GM10266 (cell line): Measurements from ENCODE around the gene LRRC4.

Experiments used
- DNase-seq: peaks from one replicate; pipeline ENCODE4 v3.0.0; 2012; ENCODE audit errors: extremely low spot score
- TF ChIP-seq, protein P1 (sequence below): IDR thresholded peaks from 2 replicates; pipeline ENCODE4 v1.5.1; 2012; ENCODE audit warnings: mild to moderate bottlenecking, low read depth; ENCODE audit not compliant: control insufficient read depth, insufficient read depth; ENCODE audit errors: missing control alignments

Gene LRRC4

DNA sequence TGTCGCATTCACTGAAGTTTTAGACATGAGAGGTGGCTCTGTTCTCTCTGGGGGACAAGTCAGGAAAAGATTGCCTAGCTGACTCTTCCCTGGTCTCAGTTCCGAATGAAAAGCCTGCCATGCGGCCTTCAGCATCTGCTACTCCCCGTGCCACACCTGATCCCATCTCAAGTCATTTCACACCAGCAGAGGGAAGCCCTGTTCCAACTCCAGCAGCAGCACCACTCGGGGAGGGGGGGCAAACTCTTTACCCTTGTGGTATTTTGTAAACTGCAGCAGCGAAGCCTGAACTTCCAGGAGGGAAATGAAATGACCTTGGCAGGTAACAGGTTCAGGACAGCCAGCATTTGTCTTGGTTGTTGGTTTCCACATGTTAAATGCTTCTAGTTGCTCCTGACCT lies 13.8 kb downstream of the LRRC4 start:
- DNase-seq = no peak
- TF ChIP-seq, protein P1, sequence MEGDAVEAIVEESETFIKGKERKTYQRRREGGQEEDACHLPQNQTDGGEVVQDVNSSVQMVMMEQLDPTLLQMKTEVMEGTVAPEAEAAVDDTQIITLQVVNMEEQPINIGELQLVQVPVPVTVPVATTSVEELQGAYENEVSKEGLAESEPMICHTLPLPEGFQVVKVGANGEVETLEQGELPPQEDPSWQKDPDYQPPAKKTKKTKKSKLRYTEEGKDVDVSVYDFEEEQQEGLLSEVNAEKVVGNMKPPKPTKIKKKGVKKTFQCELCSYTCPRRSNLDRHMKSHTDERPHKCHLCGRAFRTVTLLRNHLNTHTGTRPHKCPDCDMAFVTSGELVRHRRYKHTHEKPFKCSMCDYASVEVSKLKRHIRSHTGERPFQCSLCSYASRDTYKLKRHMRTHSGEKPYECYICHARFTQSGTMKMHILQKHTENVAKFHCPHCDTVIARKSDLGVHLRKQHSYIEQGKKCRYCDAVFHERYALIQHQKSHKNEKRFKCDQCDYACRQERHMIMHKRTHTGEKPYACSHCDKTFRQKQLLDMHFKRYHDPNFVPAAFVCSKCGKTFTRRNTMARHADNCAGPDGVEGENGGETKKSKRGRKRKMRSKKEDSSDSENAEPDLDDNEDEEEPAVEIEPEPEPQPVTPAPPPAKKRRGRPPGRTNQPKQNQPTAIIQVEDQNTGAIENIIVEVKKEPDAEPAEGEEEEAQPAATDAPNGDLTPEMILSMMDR = no peak

DNA sequence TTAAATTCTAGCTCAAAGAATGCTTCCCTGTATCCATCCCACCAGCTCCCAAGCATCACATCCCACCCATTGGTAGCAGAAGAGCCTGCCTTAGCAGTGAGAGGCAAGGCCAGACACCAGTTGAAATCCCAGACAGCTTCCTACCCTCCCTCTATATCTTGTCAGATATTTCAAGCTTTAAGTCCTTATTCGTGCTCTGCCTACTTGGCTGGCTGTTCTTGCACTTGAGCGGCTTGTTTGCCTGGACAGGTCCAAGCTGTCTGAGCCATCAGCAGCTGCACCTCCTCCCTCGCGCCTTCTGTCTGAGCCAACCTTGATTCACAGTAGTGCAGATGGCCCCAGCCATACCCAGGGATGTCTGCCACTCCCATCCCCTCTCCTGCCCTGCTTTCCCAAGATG lies 16.4 kb downstream of the LRRC4 start:
- no peak for DNase-seq
- TF ChIP-seq, protein P1 = no peak

DNA sequence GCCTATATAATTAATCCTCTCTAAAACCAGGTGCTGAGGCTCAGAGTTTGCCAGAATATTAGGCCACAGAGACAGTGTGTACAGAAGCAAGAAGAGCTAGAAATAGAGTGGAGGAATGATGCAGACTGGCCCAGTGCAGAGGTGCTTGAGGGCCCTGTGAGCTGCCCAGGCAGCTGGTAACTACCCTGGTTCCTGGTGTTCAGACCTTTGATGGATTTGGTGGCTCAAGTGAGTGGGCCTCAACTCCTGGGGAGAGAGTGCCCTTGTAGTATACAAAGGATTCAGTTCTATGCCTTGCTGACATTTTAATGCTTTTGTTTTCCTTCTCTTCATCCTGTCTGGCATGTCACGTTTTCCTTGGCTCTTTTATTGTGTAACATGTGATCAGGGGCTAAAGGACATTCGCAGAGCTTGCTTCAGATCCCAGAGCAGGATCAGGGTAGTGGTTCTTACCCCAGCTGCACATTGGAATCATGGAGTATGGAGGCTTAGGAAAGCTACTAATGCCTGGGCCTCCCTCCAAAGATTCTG lies 20.0 kb downstream of the LRRC4 start:
- no peak for DNase-seq
- TF ChIP-seq, protein P1 = no peak

DNA sequence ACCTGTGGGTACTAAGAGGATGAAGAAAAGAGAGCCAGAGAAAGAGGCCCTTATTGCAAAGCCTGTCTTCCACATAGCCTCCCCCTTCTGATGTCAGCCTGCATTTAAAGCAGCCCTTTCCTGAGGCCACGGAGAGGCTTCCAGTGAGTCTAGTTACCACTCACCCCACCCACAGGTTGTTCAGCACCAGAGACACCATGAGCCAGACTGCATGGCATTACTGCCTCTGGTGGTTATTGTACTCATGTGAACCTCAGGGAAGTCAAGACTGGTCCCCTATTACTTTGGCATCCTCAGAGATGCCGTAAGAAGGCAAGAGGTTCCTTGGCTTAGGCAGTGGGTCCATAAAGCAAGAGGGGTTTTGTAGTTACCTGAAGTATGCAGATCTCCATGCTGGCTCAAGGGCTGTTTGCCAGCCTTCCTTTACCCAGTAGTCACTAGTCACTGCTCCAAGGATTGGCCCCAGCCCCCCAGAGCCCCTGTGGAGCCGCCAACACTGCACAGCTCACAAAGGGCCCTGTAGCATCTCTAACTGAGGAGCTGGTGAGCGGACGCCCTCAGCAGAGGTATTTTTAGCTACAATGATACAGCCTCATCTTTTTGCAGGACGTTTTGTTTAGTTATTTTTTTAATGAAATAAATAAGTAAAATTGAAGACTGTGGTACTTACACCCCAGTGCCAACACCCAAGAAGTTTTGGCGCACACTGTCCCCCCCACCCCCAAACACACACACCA lies 20.7 kb downstream of the LRRC4 start:
- DNase-seq = no peak
- TF ChIP-seq, protein P1 = no peak

DNA sequence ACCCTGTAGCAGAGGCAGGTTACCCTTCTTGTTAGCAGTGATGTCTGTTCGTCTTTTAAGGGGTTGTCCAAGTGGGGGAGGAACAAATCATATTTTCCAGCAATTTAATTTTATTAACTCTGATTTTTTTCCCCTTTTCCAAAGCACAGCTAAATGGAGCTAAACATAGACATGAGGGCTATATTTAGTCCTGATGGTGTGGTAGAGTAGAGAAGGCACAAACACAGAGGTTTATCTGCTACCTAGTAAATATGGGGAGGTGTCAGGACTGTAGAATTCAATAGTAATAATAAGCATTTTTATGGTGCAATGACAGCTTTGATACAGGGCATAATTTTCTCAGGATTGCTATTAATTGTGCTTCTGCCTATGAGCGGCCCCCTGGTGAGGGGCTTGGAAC lies 22.5 kb downstream of the LRRC4 start:
- TF ChIP-seq, protein P1 = no peak
- DNase-seq = no peak

DNA sequence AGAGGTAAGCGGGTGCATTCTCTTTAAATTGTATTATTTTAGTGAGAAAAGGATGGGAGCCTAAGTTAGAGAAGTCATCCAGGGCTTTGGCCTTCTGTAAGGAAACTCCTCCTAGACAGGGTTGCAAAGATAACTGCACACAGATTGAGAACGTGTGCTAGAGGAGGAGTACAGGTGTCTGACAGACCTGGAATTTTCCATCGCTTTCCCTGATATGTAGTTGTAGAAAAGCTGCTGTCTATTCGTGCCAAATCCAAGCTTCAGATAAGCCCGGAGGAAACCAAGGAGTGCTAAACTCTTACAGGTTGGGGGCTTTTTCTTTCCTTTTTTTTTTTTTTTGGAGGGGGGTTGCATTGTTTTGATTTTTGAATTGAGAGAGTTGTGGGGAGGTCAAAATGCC lies 23.1 kb downstream of the LRRC4 start:
- TF ChIP-seq, protein P1 = no peak
- DNase-seq = no peak

DNA sequence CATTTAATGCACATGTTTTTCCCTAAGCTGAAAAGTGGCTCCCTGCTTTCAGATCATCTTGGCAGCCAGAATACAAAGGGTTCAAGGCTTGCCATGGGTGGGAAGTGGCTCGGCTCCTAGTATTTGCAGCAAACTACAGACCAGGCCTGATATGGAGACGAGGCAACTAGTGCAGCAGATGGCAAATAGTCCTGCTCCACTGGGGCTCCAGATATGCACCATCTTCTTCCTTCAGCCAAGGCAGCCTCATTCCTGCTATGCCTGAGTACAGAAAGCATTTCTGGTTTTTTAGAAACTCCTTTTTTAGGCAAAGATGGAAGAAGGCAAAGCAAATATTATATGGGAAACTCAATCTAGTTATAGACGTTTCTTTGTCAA lies 23.9 kb downstream of the LRRC4 start:
- TF ChIP-seq, protein P1 = no peak
- DNase-seq = no peak
